ENCODE data around the gene USP2. TPM values are rescaled to one million over a fixed set of nuclear protein-coding genes. Genes with fewer than 3 reads are reported as not detected.

Gene USP2
- total RNA-seq, 2 donors from 2014 or later = 7.9 to 11.6 TPM

DNA sequence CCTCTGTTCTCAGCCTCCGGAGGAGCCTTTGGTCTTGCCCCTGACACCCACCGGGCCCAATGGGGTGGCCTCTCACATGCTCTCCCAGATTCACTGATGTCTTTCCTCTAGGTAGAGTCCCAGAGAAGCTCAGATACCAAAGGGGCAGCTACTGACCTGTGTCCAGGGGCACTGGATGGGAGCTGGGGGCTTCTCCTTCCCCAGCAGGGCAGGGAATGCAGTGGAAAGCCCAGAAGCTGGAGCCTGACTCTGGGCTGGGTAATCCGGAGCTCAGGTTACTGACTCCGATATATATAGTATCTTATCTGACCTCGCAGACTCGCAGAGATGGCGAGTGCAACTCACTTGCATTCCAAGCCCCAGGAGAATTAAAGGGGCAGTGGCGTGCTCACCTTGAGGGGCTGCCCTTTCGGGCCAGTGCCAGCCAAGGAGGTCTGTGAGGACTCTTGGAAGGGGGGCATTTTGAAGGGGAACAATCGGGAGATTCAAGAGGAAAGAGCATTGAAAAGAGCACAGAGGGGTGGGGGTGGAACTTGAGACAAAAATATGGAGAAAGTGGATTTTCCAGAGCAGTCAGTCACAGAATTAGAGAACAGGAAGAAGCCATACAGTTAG is 2.5 kb downstream of the USP2 start:
- H3K4me3 ChIP-seq = no peak overlapping the region
- H3K27me3 ChIP-seq = no peaks in the 10 kb centered on the region
- H3K9ac ChIP-seq (ENCODE audit: low read depth in 2 of 2, low read length in 2 of 2) = no peak overlapping the region
- no peak overlapping the region for H3K27ac ChIP-seq
- H3K9me3 ChIP-seq = no peaks in the 10 kb centered on the region
- TF ChIP-seq, protein P1, sequence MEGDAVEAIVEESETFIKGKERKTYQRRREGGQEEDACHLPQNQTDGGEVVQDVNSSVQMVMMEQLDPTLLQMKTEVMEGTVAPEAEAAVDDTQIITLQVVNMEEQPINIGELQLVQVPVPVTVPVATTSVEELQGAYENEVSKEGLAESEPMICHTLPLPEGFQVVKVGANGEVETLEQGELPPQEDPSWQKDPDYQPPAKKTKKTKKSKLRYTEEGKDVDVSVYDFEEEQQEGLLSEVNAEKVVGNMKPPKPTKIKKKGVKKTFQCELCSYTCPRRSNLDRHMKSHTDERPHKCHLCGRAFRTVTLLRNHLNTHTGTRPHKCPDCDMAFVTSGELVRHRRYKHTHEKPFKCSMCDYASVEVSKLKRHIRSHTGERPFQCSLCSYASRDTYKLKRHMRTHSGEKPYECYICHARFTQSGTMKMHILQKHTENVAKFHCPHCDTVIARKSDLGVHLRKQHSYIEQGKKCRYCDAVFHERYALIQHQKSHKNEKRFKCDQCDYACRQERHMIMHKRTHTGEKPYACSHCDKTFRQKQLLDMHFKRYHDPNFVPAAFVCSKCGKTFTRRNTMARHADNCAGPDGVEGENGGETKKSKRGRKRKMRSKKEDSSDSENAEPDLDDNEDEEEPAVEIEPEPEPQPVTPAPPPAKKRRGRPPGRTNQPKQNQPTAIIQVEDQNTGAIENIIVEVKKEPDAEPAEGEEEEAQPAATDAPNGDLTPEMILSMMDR (IDR thresholded peaks at IDR 0.05) = no peak
- H3K4me1 ChIP-seq = no peaks in the 10 kb centered on the region
- intact Hi-C loops (cut with DNase I) = no loop called here
- no peaks in the 10 kb centered on the region for H3K36me3 ChIP-seq
- DNase-seq = no peak

DNA sequence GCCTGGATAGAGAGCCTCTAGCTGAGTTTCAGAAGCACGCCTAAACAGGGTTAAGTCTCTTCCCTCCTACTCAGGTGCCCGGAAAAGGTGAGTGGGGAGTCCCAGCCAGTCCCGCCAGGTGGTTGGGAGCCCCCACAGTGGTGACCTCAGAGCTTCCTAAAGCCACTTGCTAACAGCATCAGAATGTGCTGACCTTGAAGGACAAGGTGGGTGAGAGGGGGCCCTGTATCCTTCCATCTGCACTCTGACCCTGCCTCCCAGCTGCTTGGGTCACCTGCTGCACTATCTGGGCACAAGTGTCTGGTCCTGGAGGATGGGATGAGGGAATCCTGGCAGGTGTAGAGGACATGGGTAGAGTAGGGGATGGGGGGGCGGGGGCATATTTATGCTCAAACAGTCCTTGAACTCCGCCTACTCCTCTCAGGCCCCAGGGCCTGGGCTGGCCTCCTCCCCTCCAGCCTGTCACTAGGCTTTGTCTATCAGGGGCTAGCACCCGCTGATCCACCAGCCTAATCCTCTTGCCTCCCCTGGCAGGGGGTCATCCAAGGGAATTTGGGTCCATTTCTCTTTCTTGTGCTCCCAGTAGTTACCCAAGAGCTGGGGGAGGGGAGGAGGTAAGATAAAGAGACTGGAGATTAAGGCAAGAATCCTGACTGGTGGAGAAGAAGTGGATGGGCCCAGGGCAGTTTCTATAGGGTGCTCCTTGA is 3.4 kb downstream of the USP2 start:
- no peak for DNase-seq
- TF ChIP-seq, protein P1 (IDR thresholded peaks at IDR 0.05) = no peak
- Histone ChIP-seq H3K9me3 (no peaks in the 10 kb centered on the region), H3K27ac (no peak overlapping the region), H3K4me3 (no peak overlapping the region), H3K36me3 (no peaks in the 10 kb centered on the region), H3K27me3 (no peaks in the 10 kb centered on the region), H3K9ac (ENCODE audit: low read depth in 2 of 2, low read length in 2 of 2) (no peak overlapping the region), H3K4me1 (no peaks in the 10 kb centered on the region)
- intact Hi-C loops (cut with DNase I) = no loop called here

DNA sequence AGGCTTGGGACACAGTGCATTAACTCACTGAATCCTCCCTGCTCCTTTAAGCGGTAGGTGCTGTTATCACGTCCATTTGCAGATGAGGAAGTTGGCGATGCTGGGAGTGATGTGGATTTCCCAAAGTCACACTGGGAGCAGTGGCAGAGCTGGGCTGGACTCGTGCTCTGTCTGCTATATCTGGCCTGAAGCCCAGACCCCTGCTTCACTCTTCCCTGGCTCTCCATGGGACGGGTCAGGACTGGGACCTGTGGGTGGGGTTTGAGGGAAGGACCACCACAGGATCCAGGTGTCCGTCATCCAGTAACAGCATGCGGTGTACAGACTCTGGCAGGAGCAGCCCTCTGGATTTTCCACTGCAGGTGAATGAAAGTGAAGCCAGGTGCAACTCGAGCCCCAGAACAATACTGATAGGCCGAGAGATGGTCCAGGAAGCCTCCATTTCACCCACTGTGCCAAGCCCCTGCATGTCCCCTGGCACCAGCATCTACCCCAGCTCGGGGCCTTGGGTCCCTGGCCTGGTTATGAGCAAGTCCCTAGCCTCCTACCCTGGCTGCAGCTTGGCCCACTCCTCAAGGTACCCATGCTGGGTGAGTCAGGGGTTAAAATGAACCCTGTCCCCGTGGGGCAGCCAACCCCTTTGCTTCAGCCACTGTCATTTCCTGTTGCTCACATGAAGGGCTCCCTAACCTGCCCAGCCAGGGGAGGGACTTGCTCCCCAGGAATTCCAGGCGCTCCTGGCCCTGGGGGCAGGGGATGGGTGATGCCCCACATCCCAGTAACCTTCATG is 4.2 kb downstream of the USP2 start:
- Histone ChIP-seq H3K27me3 (no peaks in the 10 kb centered on the region), H3K9ac (ENCODE audit: low read depth in 2 of 2, low read length in 2 of 2) (no peak overlapping the region), H3K36me3 (no peaks in the 10 kb centered on the region), H3K9me3 (no peaks in the 10 kb centered on the region), H3K27ac (no peak overlapping the region), H3K4me3 (no peak overlapping the region), H3K4me1 (no peaks in the 10 kb centered on the region)
- intact Hi-C loops (cut with DNase I) = no loop called here
- DNase-seq = no peak
- TF ChIP-seq, protein P1 (IDR thresholded peaks at IDR 0.05) = no peak

DNA sequence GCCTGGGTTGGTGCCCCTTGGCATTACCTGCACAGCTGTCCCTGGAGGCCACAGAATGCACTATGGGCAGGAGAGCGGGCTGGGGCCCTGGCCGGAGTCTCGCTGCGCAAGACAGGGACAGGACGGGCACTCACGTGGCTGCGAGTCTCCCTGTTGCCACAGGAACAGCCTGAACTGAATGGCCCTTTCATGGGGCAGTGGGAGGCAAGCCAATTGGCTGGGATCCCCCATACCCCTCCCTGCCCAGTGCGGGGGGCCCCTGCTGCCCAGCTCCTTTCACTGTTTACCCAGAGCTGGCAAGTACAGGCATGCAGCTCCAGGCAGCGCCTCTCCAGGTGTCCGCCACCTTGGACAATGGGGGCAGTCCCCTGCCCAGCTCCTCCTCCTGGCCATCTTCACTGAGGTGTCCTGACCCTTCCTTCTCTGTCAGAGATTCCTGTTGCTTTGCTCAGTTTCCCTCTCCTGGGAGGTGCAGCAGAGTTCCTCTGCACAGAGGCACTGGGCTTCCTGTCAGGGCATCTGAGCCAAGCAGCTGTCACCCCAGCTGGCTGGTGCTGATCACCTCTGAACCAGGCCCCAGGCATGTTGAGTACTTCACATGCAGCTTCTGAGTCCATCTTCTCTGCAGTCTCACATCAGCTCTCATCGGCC is 5.2 kb downstream of the USP2 start:
- peak overlapping the region; percentile 41 to 61 for H3K9ac ChIP-seq (ENCODE audit: low read depth in 2 of 2, low read length in 2 of 2)
- H3K36me3 ChIP-seq = no peaks in the 10 kb centered on the region
- intact Hi-C loops (cut with DNase I) = no loop called here
- no peaks in the 10 kb centered on the region for H3K9me3 ChIP-seq
- H3K27me3 ChIP-seq = no peaks in the 10 kb centered on the region
- no peak overlapping the region for H3K4me3 ChIP-seq
- no peak for DNase-seq
- no peak overlapping the region for H3K27ac ChIP-seq
- H3K4me1 ChIP-seq = no peaks in the 10 kb centered on the region
- TF ChIP-seq, protein P1 (IDR thresholded peaks at IDR 0.05) = no peak
